ENCODE data around the gene IRF3. TPM values are rescaled to one million over a fixed set of nuclear protein-coding genes. Genes with fewer than 3 reads are reported as not detected.

IRF3 gene
- polyA plus RNA-seq, 1 donor (not counting 4 experiments of a cell fraction or from before 2014, with no cell fraction given): 50.4 TPM

DNA sequence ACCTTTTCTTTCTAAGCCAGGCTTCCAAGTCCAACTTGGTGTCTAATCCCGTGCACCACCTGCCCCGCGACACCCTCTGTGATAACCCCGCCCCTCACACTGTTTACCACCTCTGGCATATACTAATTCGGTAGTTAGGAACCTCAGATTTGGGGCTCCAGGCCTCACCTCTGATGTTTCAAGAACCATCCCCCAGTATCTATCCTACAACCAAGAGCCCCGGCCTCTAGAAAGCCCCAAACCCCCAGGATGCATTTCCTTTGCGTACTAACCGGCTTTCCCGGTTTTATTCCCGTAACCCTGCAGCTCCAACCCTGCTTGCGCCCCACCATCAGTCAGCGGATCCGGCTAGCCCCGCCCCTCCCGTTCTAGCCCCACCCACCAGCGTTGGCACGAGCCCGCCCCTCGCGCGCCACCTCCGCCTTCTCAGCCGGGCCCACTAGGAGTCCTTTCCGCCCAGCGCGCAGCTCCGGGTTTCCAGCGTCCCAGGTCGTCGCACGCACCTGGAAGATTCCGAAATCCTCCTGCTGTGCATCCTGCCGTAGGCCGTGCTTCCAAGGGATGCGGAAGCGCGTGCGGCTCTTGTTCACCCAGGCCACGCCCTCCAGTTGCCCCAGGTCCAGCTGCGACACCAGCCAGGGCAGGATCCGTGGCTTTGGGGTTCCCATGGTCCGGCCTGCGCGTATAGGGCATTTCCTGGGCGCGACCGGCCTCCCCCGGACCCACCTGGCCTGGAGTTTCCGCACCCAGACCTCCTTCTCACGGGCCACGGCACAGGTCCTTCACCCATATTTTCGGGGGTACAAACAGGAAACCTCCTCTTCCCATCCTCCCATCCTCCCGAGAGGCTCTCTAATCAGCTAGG lies 1.3 kb downstream of the IRF3 start:
- peak overlapping the region; percentile 90 for H3K27ac ChIP-seq (ENCODE audit: control insufficient read depth, insufficient read depth, low read length)
- no peaks in the 10 kb centered on the region for H3K9me1 ChIP-seq (ENCODE audit: control insufficient read depth, extremely low read depth, insufficient read depth, low read length)
- DNase-seq (ENCODE audit: low read depth, low spot score): peak; percentile 77
- FAIRE-seq: peak; percentile 39
- peak overlapping the region; percentile 19 for H2AFZ ChIP-seq (ENCODE audit: control insufficient read depth, low read length)
- H4K20me1 ChIP-seq (ENCODE audit: control insufficient read depth, extremely low read depth, insufficient read depth, low read length): peaks cover 11% of the 10 kb centered on the region
- H3K27me3 ChIP-seq (ENCODE audit: control insufficient read depth, extremely low read depth, insufficient read depth, low read length): no peaks in the 10 kb centered on the region
- peaks cover 12% of the 10 kb centered on the region for H3K4me1 ChIP-seq (ENCODE audit: control insufficient read depth, extremely low read depth, insufficient read depth, low read length)
- H3K79me2 ChIP-seq (ENCODE audit: control insufficient read depth, insufficient read depth, low read length): peaks cover 32% of the 10 kb centered on the region
- no peaks in the 10 kb centered on the region for H3K9me3 ChIP-seq (ENCODE audit: control insufficient read depth, low read depth, low read length)
- peak overlapping the region; percentile 96 for H3K4me2 ChIP-seq (ENCODE audit: control insufficient read depth, extremely low read depth, insufficient read depth, low read depth, low read length)
- peak overlapping the region; percentile 93 for H3K9ac ChIP-seq (ENCODE audit: control insufficient read depth, extremely low read depth, insufficient read depth, low read length)
- dilution Hi-C loops (cut with MboI; ENCODE audit: extremely low pct_ligation_motif_present, low sequenced_read_pairs): no loop called here
- peaks cover 16 to 30% of the 10 kb centered on the region in 2 experiments for H3K36me3 ChIP-seq (ENCODE audit: control insufficient read depth in 2 of 2, extremely low read depth in 1 of 2, insufficient read depth in 2 of 2, low read length in 2 of 2)
- TF ChIP-seq EZH2 (IDR thresholded peaks at IDR 0.05; ENCODE audit: low read length): no peak
- TF ChIP-seq, protein P1, sequence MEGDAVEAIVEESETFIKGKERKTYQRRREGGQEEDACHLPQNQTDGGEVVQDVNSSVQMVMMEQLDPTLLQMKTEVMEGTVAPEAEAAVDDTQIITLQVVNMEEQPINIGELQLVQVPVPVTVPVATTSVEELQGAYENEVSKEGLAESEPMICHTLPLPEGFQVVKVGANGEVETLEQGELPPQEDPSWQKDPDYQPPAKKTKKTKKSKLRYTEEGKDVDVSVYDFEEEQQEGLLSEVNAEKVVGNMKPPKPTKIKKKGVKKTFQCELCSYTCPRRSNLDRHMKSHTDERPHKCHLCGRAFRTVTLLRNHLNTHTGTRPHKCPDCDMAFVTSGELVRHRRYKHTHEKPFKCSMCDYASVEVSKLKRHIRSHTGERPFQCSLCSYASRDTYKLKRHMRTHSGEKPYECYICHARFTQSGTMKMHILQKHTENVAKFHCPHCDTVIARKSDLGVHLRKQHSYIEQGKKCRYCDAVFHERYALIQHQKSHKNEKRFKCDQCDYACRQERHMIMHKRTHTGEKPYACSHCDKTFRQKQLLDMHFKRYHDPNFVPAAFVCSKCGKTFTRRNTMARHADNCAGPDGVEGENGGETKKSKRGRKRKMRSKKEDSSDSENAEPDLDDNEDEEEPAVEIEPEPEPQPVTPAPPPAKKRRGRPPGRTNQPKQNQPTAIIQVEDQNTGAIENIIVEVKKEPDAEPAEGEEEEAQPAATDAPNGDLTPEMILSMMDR (optimal IDR thresholded peaks at IDR 0.05 in 1 of 3, IDR thresholded peaks at IDR 0.05 in 1 of 3, conservative IDR thresholded peaks at IDR 0.05 in 1 of 3; ENCODE audit: extremely low read depth in 1 of 3, insufficient read depth in 2 of 3, low read length in 3 of 3): peak in 1 of 3 experiments; percentile 26
- peak overlapping the region; percentile 61 to 93 (median 85) for H3K4me3 ChIP-seq (ENCODE audit: control insufficient read depth in 2 of 3, extremely low read depth in 1 of 3, insufficient read depth in 2 of 3, low read depth in 1 of 3, low read length in 3 of 3)

DNA sequence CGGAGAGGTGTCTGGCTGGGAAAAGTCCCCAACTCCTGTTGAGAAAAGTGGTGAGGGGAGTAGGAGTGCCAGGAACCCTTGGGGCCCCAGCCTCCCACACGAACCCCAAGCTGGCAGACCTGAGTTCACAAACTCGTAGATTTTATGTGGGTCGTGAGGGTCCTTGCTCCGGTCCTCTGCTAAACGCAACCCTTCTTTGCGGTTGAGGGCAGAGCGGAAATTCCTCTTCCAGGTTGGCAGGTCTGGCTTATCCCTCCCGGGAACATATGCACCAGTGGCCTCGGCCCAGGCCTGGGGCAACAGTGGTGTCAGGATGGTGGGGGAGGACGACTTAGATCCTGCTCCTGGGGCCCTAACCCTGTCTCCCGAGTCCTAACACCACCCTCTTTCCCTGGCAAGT lies 2.4 kb downstream of the IRF3 start:
- no peaks in the 10 kb centered on the region for H3K9me1 ChIP-seq (ENCODE audit: control insufficient read depth, extremely low read depth, insufficient read depth, low read length)
- dilution Hi-C loops (cut with MboI; ENCODE audit: extremely low pct_ligation_motif_present, low sequenced_read_pairs): no loop called here
- FAIRE-seq (no peak), DNase-seq (ENCODE audit: low read depth, low spot score) (no peak)
- H3K27ac ChIP-seq (ENCODE audit: control insufficient read depth, insufficient read depth, low read length): no peak overlapping the region
- H4K20me1 ChIP-seq (ENCODE audit: control insufficient read depth, extremely low read depth, insufficient read depth, low read length): peaks cover 11% of the 10 kb centered on the region
- TF ChIP-seq EZH2 (IDR thresholded peaks at IDR 0.05; ENCODE audit: low read length): no peak
- TF ChIP-seq, protein P1 (optimal IDR thresholded peaks at IDR 0.05 in 1 of 3, IDR thresholded peaks at IDR 0.05 in 1 of 3, conservative IDR thresholded peaks at IDR 0.05 in 1 of 3; ENCODE audit: extremely low read depth in 1 of 3, insufficient read depth in 2 of 3, low read length in 3 of 3): no peak
- H3K36me3 ChIP-seq (ENCODE audit: control insufficient read depth in 2 of 2, extremely low read depth in 1 of 2, insufficient read depth in 2 of 2, low read length in 2 of 2): peaks cover 25 to 32% of the 10 kb centered on the region in 2 experiments
- peaks cover 32% of the 10 kb centered on the region for H3K79me2 ChIP-seq (ENCODE audit: control insufficient read depth, insufficient read depth, low read length)
- H2AFZ ChIP-seq (ENCODE audit: control insufficient read depth, low read length): no peak overlapping the region
- peak overlapping the region; percentile 22 for H3K4me2 ChIP-seq (ENCODE audit: control insufficient read depth, extremely low read depth, insufficient read depth, low read depth, low read length)
- H3K4me1 ChIP-seq (ENCODE audit: control insufficient read depth, extremely low read depth, insufficient read depth, low read length): peaks cover 12% of the 10 kb centered on the region
- H3K9me3 ChIP-seq (ENCODE audit: control insufficient read depth, low read depth, low read length): no peaks in the 10 kb centered on the region
- no peaks in the 10 kb centered on the region for H3K27me3 ChIP-seq (ENCODE audit: control insufficient read depth, extremely low read depth, insufficient read depth, low read length)
- no peak overlapping the region for H3K4me3 ChIP-seq (ENCODE audit: control insufficient read depth in 2 of 3, extremely low read depth in 1 of 3, insufficient read depth in 2 of 3, low read depth in 1 of 3, low read length in 3 of 3)
- H3K9ac ChIP-seq (ENCODE audit: control insufficient read depth, extremely low read depth, insufficient read depth, low read length): no peak overlapping the region

All from keratinocyte (primary cell).